Natural killer cell (primary cell): Measurements from ENCODE around the gene CDCA8. TPM values are rescaled to one million over a fixed set of nuclear protein-coding genes. Genes with fewer than 3 reads are reported as not detected.
"Not testable (repeated sequence)": the region's sequence is repeated elsewhere in the genome, so short reads cannot be mapped to it uniquely, and the experiment has no call there.

Source experiments
- ATAC-seq, 3 donors: fragments of 150-1000 bp in 2 of 3; fragments of 200-7000 bp in 1 of 3; cut with Tn5 transposase; 1 replicate in 1 of 3; 2 replicates in 2 of 3; pipeline ENCODE4 v1.10.0; 2021; ENCODE audit warnings: mild to moderate bottlenecking in 2 of 3, moderate library complexity in 2 of 3
- DNase-seq, 2 donors: peaks; one replicate each; pipeline versions ENCODE4 v3.0.0 to v3.0.0-alpha.2; 2013 to 2021; ENCODE audit warnings: mixed read lengths in 1 of 2
- H3K27ac ChIP-seq: one replicate; pipeline ENCODE4 v1.5.1; 2013; ENCODE audit warnings: mild to moderate bottlenecking, low read length
- H3K27me3 ChIP-seq: one replicate; pipeline ENCODE4 v1.6.1; 2013; ENCODE audit warnings: low read length; ENCODE audit not compliant: control insufficient read depth, insufficient read depth
- H3K36me3 ChIP-seq: one replicate; pipeline ENCODE4 v1.6.1; 2013; ENCODE audit warnings: low read length; ENCODE audit not compliant: control insufficient read depth, insufficient read depth
- H3K4me1 ChIP-seq: one replicate; pipeline ENCODE4 v1.6.1; 2013; ENCODE audit warnings: low read length; ENCODE audit not compliant: control insufficient read depth, insufficient read depth
- H3K4me3 ChIP-seq: one replicate; pipeline ENCODE4 v1.5.1; 2013; ENCODE audit warnings: low read length
- H3K9me3 ChIP-seq: one replicate; pipeline ENCODE4 v1.6.1; 2013; ENCODE audit warnings: low read length; ENCODE audit not compliant: control insufficient read depth, insufficient read depth
- H3K27ac Mint-ChIP-seq, 2 donors: one replicate each; pipeline ENCODE4 v1.8.0; 2022; ENCODE audit warnings: mild to moderate bottlenecking in 2 of 2, mixed read lengths in 2 of 2, moderate library complexity in 1 of 2
- H3K27me3 Mint-ChIP-seq, 2 donors: one replicate each; pipeline ENCODE4 v1.8.0; 2022; ENCODE audit warnings: low read depth in 2 of 2, mixed read lengths in 2 of 2
- H3K36me3 Mint-ChIP-seq: one replicate; pipeline ENCODE4 v1.8.0; 2022; ENCODE audit warnings: mixed read lengths
- H3K4me1 Mint-ChIP-seq, 2 donors: one replicate each; pipeline ENCODE4 v1.8.0; 2022; ENCODE audit warnings: mixed read lengths in 2 of 2
- H3K4me3 Mint-ChIP-seq: one replicate; pipeline ENCODE4 v1.8.0; 2022; ENCODE audit warnings: mild to moderate bottlenecking, moderate library complexity, mixed read lengths
- H3K9me3 Mint-ChIP-seq, 2 donors: one replicate each; pipeline ENCODE4 v1.8.0; 2022; ENCODE audit warnings: mixed read lengths in 2 of 2
- CTCF ChIP-seq: fragments of 200-600 bp; IDR thresholded peaks from one replicate; pipeline ENCODE4 v1.8.0; 2022; ENCODE audit warnings: antibody characterized with exemption
- WGBS: methylation state at CpG from one replicate; pipeline ENCODE4 v1.1.7; 2013; ENCODE audit warnings: missing lambda C conversion rate; ENCODE audit not compliant: insufficient coverage; 5-methylcytosine and 5-hydroxymethylcytosine counted together
- intact Hi-C: fragments of 100-400 bp; cut with micrococcal nuclease; formaldehyde crosslinking; loops from one replicate; pipeline ENCODE4 v1.14.2; 2022
- total RNA-seq, 4 donors: library from RNA; stranded (reverse); fragments of 120-200 nt in 1 of 4; gene quantifications; one replicate each; pipeline versions ENCODE4 v1.2.3 to v1.2.4, GENCODE V29; 2013 to 2022

CDCA8 gene
- total RNA-seq, 3 donors from 2014 or later (not counting 1 experiment from before 2014, with no cell fraction given), result 1.6 to 3.3 (median 2.2) TPM

DNA sequence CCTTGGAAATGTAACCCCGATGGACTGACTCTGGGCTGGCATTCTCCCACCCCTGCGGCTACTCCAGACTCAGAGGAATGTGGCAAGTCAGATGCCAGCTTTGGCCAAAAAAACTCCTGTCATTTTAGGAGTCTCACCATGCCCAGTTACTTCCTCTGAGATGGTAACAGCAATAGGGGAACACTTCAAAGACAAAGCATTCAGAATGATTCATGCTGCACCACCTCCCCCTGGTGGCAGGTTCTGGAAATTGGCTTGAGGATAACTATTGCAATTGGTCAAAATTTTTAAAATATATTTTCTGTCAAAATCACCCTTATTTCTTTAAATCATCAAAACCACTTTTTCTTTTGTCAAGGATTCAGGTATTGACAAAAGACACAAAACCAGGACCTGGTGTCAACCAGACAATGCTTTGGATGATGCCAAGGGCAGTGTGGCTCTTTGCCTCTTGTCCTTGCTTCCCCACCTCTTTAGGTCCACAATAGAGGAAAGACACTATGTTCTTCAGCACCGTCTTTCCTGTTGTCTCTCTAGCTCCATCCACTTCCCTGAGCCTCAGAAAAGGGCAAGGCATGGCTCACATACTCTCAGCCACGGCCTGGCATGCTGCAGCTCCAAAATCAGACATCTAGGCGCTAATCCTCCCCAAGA, 9.9 kb upstream of the CDCA8 start:
- no peaks in the 10 kb centered on the region for H3K9me3 Mint-ChIP-seq
- no peak overlapping the region for H3K27ac Mint-ChIP-seq
- H3K36me3 Mint-ChIP-seq, result peaks cover 24% of the 10 kb centered on the region
- DNase-seq, result peak; percentile 63 to 87
- Histone ChIP-seq H3K36me3 (peaks cover 23% of the 10 kb centered on the region), H3K4me1 (no peaks in the 10 kb centered on the region), H3K9me3 (no peaks in the 10 kb centered on the region), H3K27me3 (no peaks in the 10 kb centered on the region), H3K4me3 (no peak overlapping the region), H3K27ac (no peak overlapping the region)
- intact Hi-C loops, result loop anchor here (1.0 kb wide), 2 partner anchors 79 to 228 kb away; no protein-coding TSS in a partner anchor
- 76% methylated on average over 5 of the region's 5 CpGs for WGBS
- H3K27me3 Mint-ChIP-seq, result no peaks in the 10 kb centered on the region
- ATAC-seq, result peak; percentile 77 to 89 (median 77)
- peak; percentile 95 for TF ChIP-seq CTCF
- no peak overlapping the region for H3K4me3 Mint-ChIP-seq
- no peaks in the 10 kb centered on the region for H3K4me1 Mint-ChIP-seq

DNA sequence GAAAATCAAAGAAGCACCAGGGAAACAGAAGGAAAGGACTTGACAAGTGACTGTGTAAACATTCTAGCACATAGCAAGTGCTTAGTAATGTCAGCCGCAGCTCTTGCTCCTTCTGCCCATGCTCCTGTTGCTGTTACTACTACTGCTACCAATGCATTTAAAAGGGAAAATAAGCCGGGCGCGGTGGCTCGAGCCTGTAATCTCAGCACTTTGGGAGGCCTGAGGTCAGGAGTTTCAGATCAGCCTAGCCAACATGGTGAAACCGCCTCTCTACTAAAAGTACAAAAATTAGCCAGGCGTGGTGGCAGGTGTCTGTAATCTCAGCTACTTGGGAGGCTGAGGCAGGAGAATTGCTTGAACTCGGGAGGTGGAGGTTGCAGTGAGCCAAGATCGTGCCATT, 8.1 kb upstream of the CDCA8 start:
- peaks cover 1 to 10% of the 10 kb centered on the region in 2 donors for H3K4me1 Mint-ChIP-seq
- H3K27ac Mint-ChIP-seq, H3K27me3 Mint-ChIP-seq, H3K4me1 ChIP-seq, H3K4me3 Mint-ChIP-seq, ATAC-seq, H3K27ac ChIP-seq, DNase-seq, H3K27me3 ChIP-seq, H3K9me3 Mint-ChIP-seq, intact Hi-C loops, H3K9me3 ChIP-seq, H3K4me3 ChIP-seq: not testable (repeated sequence)
- WGBS, result 92% methylated on average over 6 of the region's 9 CpGs
- H3K36me3 ChIP-seq, result peaks cover 23% of the 10 kb centered on the region
- H3K36me3 Mint-ChIP-seq, result peaks cover 24% of the 10 kb centered on the region

DNA sequence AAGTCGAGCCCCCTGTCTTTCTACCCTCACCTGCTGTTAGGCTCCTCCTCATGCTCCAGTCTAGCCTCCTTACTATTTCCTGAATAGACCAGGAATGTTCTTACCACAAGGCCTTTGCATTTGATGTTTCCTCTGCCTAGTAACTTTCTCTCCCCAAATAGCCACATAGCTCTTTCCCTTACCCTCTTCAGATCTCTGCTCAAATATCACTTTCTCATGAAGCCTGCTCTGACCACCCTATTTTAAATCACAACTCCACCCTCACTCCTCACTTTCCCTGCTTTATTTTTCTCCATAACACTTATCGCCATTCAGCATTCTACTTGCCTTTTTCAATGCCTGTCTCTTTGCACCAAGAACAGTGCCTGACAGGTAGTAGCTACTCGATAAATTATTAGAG, 6.6 kb upstream of the CDCA8 start:
- TF ChIP-seq CTCF, result no peak
- 95% methylated on average over 3 of the region's 3 CpGs for WGBS
- Mint-ChIP-seq H3K27ac (no peak overlapping the region), H3K36me3 (peaks cover 24% of the 10 kb centered on the region), H3K27me3 (no peaks in the 10 kb centered on the region), H3K4me3 (no peak overlapping the region), H3K4me1 (peaks cover 13 to 24% of the 10 kb centered on the region in 2 donors), H3K9me3 (no peaks in the 10 kb centered on the region)
- intact Hi-C loops, result no loop called here
- H3K4me1 ChIP-seq, result peaks cover 18% of the 10 kb centered on the region
- H3K9me3 ChIP-seq, result no peaks in the 10 kb centered on the region
- peaks cover 23% of the 10 kb centered on the region for H3K36me3 ChIP-seq
- ATAC-seq (no peak), DNase-seq (no peak)
- no peak overlapping the region for H3K27ac ChIP-seq
- H3K4me3 ChIP-seq, result no peak overlapping the region
- H3K27me3 ChIP-seq, result no peaks in the 10 kb centered on the region

DNA sequence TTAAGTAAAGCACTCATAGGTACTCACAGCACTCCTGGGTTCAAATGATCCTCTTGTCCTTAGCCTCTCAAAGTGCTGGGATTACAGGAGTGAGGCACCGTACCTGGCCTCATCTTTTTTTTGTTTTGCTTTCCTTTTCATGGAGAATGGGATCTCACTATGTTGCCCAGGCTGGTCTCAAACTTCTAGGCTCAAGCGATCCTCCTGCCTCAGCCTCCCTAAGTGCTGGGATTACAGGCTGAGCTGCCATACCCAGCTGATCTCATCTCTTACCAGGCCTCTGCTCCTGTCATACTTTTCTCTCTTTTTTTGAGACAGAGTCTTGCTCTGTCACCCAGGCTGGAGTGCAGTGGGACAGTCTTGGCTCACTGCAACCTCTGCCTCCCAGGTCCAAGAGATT, 4.6 kb upstream of the CDCA8 start:
- H3K9me3 ChIP-seq, H3K4me3 ChIP-seq, ATAC-seq, H3K27me3 ChIP-seq, H3K27ac ChIP-seq, H3K4me3 Mint-ChIP-seq, intact Hi-C loops, H3K27me3 Mint-ChIP-seq, DNase-seq, H3K9me3 Mint-ChIP-seq: not testable (repeated sequence)
- peaks cover 22% of the 10 kb centered on the region for H3K36me3 ChIP-seq
- peaks cover 36% of the 10 kb centered on the region for H3K4me1 ChIP-seq
- Mint-ChIP-seq H3K27ac (peak overlapping the region in 1 of 2 donors; percentile 70), H3K4me1 (peaks cover 21 to 43% of the 10 kb centered on the region in 2 donors), H3K36me3 (peaks cover 23% of the 10 kb centered on the region)
- 100% methylated on average over 2 of the region's 2 CpGs for WGBS
